AG20443 (cell line): Measurements from ENCODE around the gene SPON1.

Source experiments
- DNase-seq: peaks from one replicate; pipeline ENCODE4 v3.0.0; 2012; ENCODE audit warnings: low spot score, mixed read lengths

The SPON1 gene

DNA sequence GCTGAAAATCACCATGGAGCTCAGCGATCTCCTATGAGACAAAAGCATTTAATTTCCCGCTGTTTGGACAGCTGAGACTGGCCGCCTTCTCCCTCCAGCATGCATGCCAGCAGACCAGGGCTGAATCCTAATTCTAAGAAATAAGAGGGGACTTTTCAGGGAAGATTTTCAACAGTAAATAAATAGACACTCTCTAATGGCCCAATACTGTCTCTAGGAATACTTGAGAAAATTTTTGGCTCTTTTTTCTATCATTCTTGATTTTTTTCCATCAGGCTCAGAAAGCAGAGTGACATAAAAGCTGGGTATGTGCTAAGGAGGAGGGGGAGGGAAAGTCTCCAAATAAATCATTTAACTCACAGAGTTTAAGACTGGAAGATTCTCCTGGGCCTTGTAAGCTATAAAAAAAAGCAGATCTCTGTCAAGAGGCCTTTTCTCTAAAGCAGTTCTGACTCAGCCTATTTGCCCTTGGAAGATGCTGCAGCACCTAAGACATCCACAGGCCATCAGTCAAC is 17.6 kb upstream of the SPON1 start:
- DNase-seq, result no peak

DNA sequence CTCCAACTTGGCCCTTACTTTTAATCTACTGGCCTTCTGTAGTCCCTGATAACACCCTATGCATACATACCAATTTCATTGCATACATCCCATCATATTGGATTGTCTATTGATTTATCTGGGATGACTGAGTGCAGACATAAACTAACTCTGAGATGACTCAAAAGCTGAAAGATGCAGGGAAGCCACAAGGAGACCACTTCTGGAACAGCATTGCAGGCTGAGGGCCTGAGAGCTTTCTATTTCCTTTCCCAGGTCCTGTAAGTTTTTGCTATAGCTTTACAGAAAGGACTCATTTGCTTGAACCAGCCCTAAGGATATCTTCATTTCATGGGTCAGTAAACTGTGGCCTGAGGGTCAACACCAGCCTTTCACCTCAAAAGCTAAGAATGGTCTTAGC is 15.1 kb upstream of the SPON1 start:
- no peak for DNase-seq

DNA sequence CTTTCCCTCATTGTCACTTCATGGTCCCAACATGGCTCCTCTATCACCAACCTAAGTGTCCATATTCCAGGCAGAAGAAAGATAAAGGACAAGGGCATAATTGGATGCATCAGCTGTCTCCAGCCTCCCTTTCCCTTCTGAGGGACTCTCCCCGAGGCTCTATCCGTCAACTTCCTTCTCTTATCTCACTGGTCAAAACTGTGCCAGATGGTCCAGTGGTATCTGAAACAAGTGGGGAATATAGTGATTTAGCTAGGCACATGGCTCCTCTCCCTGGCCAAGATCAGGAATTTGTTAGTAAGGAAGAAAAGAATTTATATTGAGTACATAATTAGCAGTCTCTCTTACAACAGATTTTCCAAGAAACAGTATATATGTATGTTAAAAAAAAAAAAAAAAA is 12.6 kb upstream of the SPON1 start:
- DNase-seq, result no peak

DNA sequence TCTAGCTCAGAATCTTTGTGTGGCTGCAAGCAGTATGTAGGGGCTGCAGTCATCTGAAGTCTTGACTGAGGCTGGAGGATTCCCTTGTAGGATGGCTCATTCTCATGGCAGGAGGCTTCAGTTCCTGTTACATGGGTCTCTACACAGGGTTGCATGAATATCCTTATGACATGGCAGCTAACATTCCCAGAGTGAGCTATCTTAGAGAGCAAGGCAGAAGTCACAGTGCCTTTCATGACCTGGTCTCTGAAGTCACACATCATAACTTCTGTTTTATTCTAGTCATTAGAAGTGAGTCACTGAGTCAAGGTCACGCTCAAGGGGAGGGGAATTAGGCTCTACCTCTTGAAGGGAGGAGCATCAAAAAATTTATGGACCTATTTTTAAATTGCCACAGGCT is 10.3 kb upstream of the SPON1 start:
- DNase-seq, result no peak

DNA sequence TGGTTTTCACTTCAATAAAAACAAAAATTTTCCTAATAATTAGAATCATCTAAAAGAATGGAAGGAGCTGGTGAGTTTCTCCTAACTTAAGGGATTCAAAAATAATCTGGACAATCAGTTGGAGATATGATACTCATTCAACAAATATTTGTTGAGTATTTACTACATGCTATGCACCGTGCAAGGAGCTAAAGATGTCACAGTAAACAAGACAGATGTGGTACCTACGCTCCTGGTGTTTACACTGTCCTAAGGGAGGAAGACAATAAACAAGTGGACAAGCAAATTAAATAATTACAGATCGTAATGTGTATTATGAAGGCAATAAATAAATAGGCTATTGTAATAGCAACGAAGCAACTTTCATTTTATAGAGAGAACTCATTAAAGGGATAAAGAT is 9.9 kb upstream of the SPON1 start:
- DNase-seq, result no peak

DNA sequence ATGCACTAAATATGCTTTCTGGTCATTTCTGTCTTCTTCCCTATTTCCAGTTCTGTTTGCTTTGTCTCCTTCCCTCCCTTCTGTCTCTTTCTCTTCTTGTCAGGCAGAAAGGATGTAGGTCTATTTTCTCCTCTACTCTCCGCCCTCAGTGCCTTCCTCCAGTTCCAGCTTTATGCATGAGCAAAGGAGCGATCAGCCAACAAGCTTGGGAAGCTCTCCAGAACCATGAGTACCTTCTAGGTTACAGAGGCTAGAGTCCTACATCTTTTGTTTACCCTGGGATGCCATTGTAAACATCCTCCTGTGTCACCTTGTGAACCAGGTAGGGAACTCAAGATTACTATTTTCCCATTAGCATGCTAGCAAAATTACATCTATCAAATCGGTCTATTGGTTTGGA is 7.9 kb upstream of the SPON1 start:
- DNase-seq, result no peak

DNA sequence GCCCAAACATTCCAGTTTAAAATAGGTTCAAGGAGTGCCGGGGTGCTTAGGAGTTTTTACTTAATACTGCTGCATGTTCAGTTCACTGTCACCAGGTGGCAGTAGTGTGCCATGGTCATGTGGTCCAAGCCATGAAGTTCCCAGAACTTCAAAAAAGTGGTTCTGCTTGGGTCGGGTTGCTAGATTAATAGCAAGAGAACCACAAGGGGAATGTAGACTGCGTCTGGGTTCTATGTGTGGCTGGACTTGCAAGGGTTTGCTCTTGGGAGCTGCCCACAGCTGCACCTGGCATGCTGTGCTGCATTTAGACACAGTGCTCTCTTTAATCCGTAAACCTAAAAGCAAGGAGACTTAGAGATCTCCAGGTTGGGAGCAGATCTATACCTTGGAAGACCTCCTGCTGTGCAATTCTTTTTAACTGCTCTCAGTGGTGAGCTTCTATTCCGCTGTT is 6.5 kb upstream of the SPON1 start:
- peak; percentile 68 for DNase-seq

DNA sequence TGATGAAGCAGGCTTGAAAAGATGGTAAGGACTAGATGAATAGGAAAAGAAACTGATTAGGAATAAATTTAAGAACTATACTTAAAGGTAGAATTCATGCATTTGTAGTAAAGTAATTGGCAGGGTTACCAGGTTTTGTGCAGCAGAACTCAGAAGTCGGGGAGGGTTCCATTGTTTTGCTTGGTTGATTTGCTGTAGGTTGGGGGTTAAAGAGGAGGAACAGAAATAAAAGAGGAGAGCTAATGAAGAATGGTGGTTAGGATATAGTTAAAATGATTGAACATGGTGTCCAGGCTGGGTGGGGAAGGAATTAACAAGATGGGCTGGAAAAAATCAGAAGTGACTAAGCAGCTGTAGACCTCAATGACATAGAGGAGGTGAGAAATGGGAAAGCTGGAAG is 5.5 kb upstream of the SPON1 start:
- DNase-seq, result no peak

DNA sequence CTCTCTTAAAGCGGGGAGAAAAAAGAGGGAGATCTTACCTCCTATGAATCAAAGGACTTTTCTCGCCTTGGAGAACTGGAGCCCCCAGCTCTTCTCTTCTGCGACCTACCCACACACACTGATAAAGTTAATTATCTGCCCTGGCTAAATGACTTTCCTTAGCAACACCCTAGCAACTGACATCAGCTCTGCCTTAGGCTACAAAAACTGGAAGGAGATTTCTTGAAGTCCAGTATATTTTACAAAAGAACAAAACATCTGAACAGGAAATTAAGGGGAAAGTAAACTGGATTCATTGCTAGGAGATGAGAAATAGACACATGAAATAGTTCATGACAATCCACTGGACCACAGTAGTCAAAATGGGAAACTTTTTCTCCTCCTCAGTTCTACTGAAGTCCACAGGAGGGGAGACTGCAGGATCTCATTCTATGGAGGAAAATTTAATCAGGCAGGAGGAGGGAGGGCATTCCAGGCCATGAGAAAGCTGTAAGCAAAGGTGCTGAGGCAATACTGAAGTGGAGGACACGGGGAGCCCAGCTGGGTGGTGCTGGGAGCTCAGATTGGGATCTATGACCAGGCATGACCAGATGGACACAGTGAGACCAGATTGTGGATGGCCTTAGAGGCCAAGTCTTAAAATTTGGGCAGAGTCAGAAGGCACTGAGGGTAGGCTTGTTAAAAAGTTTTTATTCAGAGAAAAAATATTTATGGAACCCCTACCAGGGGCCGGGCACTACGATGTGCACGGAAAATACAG is 3.7 kb upstream of the SPON1 start:
- DNase-seq, result no peak

DNA sequence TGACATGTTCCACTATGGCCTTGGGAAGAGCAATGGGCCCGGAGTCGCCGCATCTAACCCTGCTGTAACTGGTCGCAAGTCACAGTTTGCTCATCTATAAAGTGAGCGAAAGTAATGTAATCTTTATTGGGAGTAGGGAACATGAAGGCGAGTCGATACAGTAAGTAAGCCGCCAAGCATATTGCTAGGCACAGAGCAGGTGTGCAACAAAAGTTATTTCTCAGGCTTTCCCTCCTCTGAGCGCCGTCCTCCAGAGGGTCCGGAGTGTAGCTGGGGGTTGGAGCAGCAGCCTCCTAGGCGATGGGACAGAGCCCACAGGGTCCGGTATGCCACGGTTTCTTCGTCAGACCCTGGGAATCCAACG is 343 bp upstream of the SPON1 start:
- DNase-seq, result no peak

DNA sequence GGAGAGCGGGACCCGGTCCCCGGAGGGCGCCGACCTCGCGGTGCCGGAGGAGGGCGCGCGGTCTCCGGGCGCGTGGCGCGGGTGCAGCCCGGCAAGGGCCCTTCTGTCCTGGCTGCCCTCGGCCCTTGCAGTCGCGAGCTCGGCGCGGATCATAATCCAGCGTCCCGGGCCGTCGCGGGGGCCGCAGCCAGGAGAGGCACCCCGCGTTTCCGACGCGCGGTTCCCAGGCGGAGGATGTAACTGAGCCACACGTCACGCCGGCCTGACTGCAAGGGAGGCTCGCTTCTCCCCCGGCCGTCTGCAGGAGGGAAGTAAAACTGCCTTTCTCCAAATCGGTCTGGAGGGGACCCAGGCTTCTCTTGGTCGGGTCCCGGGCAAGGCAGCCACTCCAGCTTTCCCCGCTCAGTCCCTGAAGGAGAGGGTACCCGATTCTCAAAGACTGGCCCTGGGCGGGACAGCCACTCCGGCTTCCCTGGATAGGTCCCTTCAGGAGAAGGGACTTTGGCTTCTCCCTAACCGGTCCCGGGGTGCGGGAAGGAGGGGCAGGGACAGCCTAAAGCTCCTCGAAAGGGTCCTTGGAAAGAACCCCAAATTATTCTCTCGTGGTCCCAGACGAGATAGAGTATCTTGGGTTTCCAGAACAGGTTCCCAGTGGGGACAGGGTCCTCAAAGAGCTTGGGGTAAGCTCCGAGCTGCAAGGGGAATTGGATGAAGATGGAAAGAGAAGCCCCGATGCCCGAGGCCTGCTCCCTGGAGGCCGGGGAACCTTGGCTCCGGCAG is 836 bp downstream of the SPON1 start:
- DNase-seq, result peak; percentile 65

DNA sequence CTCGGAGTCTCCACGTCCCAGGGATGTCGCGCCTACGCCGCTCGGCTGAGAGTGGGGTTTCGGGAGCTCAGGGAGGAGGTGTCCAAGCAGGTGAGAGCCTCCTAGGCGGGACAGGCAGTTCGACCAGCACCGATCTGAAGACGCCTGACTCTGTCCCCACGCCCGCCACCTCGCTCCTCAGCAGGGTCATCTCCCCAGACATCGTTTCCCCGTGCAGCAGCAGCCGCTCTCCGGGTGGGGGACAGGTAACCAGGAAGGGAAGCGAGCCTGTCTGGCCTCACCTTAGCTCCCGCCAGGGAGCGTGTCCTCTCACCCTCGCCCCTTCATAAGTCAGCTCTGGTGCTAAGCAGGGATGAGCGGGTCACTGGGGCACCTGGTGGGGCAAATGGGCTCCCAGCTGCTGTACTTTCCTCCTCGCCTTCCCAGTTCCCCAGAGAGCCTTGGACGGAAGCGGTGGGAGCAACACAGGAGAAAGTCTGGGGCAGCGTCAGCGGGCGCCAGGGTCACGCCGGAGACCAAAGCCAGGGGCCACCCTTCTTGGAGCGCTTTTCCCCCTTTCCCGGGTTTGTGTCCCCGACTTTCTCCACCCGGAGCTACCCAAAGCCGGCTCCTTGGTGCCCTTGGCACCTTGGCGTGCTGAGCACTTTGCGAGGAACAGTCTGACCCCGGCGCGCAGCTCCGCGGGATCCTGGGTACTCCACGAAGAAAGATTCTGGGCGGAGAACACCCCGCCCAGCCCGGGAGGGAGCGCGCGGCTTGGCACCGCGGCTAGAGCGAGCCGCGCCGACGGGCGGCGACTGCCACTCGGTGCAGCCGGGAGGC is 1.6 kb downstream of the SPON1 start:
- peak; percentile 70 for DNase-seq

DNA sequence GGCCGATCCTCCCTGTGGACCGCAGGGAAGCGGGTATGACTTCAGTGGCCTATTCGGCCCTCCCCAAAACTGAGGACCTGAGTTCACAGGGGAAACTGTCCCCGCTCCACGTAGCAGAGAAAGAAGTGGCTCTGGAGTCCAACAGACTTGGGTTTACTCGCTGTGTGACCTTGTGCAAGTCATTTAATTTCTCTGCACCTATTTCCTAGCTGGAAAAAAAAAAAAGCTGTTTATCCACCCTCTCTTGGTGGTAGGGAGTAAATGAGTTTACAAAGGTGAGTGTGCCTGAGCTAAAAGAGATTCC is 2.2 kb downstream of the SPON1 start:
- no peak for DNase-seq

DNA sequence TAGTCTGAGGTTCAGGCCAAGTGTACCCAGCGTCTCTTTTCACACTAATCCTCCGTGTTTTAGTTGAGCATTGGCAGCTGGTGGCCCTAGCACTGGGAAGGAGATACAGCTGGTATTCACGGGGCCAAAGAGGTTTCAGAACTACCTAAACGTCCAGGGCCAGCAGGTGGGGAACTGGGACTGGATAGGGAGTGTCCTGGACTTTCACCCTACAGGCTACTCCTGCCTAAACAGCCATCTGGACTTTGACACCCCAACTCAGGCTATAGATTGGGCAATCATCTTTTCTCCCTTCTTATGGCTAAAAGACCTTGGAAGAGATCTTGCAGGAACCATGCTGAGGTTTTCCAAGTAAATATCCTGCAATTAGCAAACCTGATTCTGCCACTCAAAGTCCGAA is 2.8 kb downstream of the SPON1 start:
- DNase-seq, result no peak

DNA sequence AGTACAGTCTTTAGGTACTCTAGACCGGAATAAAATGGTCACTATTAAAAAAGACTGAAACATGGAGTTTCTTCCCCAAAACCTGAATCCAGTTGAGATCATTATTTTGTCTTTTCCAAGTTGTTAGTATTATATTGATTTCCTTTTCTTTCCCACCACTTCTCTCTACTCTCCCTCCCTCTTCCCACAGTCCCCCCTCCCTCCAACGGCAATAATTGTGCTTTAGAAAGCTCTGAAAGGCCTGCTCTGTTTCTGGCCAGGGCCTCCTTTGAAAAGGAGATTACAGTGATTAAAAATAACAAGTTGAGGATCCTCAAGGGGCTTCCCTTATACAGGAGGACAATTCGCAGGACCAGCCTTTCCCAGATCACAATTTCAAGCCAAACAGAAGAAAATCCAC is 3.5 kb downstream of the SPON1 start:
- no peak for DNase-seq

DNA sequence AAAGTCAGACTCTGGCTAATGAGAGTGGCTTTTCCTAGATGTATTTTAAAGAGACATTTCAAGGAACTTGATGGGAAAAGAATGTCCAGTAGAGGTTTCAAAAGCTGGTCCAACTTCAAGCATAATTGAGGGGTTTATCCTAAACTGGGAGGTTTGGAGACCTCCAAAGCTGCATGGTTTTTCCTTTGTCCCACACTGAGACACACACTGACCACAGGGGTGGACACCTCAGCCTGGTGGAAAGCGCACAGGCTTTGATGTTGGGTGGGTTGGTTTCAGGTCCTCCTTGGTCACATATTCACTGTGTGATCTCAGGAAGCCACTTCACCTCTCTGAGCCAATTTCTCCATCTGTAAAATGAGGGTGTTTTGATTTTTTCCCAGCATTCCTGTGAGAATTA is 4.0 kb downstream of the SPON1 start:
- DNase-seq, result no peak

DNA sequence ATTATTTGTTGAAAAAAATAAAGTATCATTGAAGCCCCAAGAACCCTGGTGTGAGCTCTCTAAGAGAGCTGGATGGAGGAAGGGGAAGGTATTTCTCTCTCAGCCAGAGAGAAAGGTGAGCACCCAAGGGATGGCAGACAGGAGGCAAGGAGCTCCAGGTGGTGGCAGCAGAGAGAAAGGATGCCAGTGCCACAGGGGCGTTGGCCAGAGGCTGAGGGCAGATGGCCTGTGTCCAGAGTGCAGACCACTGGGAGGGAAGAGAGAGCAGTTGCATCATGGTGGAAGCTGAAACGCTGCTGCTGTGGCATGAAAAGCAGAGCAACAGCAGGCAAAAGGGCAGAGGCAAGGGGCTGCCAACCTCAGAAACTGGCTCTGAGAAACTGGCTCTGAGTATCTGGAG is 8.5 kb downstream of the SPON1 start:
- DNase-seq, result no peak

DNA sequence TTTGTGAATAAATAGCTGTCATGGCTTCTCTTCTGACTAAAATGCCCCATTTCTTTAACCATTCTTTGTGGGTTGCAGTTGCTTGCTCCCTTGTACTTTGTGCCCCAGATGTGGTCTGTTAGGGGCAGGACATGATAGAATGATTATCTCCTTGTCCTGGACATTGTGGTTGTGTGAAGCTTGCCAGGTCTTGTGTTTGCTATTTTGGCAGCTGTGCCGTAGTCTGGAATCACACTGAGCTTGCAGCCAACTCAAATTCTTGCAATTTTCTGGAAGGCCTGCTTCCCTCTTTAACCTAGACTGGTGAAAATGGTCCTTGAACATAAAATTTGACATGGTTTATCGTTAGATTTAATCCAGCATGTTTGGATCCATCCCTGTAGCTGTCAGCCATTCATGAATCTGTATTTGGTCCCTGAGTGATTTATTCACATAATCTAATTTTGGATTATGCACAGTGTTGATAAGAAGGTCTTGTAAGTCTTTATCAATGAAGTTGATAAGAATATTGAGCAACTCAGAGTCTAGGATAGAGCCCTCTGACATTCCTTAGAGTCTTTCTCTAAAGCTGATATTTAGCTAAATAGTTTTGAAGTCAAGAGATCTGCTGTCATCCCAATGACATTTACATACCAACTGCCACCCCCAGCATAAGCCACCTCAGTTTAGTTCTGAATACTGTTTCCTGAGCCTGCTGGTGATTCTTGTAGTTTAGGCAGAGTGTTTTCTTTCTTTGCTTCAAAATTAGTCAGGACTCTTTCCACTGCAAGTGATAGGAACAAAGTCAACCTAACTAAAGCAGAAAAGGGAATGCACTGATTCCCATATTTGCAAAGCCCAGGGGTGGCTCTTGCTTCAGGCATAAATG is 9.8 kb downstream of the SPON1 start:
- peak; percentile 68 for DNase-seq

DNA sequence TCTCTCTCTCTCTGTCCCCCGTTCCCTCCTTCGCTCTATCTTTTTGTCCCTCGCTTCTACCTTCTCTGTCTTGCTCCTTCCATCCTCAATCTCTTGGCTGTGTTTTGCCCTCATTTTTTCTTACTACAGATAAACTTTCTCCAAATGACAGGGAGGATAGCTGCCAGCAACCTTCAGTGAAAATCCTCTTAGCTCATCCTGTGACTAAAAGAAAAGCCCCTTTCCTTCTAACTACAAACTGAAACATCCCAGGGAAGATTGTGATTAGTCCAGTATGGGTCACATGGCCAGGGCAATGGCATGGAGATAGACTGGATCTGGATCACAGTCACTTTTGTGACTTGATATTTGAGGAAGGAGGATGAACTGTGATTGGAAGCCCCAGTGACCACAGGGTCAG is 10.4 kb downstream of the SPON1 start:
- no peak for DNase-seq

DNA sequence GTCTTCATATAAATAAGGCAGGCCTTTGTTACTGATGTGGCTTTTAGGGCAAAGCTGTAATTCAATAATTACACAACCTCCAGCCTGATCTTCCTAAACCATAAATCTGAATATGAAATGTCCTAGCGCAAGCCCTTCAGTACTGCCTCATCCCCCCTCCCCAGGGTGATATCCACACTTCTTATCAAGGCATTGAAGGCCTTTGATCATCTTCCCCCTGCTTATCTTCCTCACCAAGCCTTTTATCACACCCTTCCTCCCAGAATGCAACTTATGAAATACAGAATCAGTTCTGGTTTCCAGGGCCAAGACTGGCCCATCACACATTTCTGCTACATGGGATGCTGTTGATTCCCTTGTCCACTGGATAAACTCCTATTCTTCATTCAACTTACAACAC is 12.1 kb downstream of the SPON1 start:
- no peak for DNase-seq

DNA sequence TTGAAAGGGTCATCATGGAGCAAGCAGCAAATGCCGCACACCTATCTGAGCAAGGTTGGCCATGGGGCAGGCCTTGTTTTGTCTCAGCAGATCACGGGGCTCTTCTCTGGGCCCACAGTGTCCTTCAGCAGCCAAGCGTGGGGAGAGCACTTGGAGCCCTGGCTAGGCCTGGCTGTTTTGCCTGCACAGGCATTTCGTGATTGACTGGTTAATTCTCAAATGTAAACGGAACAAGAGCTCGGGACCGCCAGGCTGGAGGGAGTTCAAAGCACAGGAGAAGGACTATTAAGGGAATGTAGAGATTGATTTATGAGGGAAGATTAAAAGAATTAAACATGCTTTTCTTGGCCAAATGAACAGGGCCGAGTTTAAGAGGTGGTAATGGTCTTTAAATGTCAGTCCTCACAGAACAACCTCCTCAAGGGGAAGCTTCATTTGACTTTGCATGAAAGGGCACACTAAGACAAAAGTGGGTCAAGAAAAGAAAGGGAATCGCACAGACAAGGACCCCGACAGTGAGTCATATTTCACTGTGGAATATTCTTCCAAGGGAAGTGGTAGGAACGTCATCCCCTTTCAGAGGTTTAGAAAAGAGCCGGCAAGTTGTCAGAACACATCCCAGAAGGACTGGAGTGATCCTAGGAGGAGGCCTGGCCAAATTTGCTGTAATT is 20.7 kb downstream of the SPON1 start:
- DNase-seq, result peak; percentile 57
